ENCODE data around the gene MIDN. TPM values are rescaled to one million over a fixed set of nuclear protein-coding genes. Genes with fewer than 3 reads are reported as not detected.

MIDN gene
- total RNA-seq, 2 experiments from 2014 or later = 46.5 to 47.9 TPM

DNA sequence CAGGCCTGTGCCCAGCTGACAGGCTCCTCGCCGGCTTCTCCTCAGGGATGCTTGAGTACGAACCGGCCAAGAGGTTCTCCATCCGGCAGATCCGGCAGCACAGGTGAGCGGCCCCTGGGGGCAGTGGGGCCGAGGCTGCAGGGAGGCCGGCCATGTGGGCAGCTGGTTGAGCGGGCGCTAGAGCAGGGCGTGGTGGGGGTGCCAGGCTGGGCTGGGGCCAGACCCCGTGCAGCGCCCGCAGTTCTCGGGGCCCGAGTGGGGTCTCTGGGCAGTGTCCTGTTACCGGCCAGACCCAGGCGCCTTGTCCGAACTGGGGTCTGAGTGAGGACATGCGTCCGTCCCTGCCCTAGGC lies 26.5 kb upstream of the MIDN start:
- Mint-ChIP-seq H3K4me1 (peaks cover 2% of the 10 kb centered on the region), H3K27me3 (no peaks in the 10 kb centered on the region), H3K4me3 (no peak overlapping the region), H3K36me3 (ENCODE audit: low read depth) (no peaks in the 10 kb centered on the region), H3K27ac (no peak overlapping the region), H3K9me3 (ENCODE audit: low read depth) (no peaks in the 10 kb centered on the region)
- intact Hi-C loops (cut with DNase I, micrococcal nuclease) = no loop called here
- CTCF ChIA-PET = interaction anchor here (1.4 kb wide), 1 partner anchor 22 kb away, joined by 4 read pairs; no protein-coding TSS in a partner anchor
- POLR2A ChIA-PET = no interaction called here
- ATAC-seq = no peak
- DNase-seq = no peak

GRCh38 chr19:1222394-1222793 lies 26.0 kb upstream of the MIDN start:
- H3K4me1 Mint-ChIP-seq = no peaks in the 10 kb centered on the region
- CTCF ChIA-PET = interaction anchor here (1.0 to 1.6 kb wide), 3 partner anchors 9 to 22 kb away, joined by 3 to 6 read pairs (median 4); no protein-coding TSS in a partner anchor
- peaks cover 2% of the 10 kb centered on the region for H3K36me3 Mint-ChIP-seq (ENCODE audit: low read depth)
- no peak for ATAC-seq
- no peak overlapping the region for H3K4me3 Mint-ChIP-seq
- H3K27ac Mint-ChIP-seq = no peak overlapping the region
- intact Hi-C loops (cut with DNase I, micrococcal nuclease) = no loop called here
- no peaks in the 10 kb centered on the region for H3K27me3 Mint-ChIP-seq
- H3K9me3 Mint-ChIP-seq (ENCODE audit: low read depth) = no peaks in the 10 kb centered on the region
- POLR2A ChIA-PET = no interaction called here
- DNase-seq = no peak

- ChIA-PET POLR2A (no interaction called here), CTCF (interaction anchor here (1.0 to 1.6 kb wide), 4 partner anchors 9 to 22 kb away, joined by 3 to 6 read pairs (median 4); no protein-coding TSS in a partner anchor)
- ATAC-seq = peak; percentile 56
- Mint-ChIP-seq H3K27me3 (no peaks in the 10 kb centered on the region), H3K4me1 (no peaks in the 10 kb centered on the region), H3K36me3 (ENCODE audit: low read depth) (peaks cover 2% of the 10 kb centered on the region), H3K9me3 (ENCODE audit: low read depth) (no peaks in the 10 kb centered on the region), H3K27ac (no peak overlapping the region), H3K4me3 (no peak overlapping the region)
- intact Hi-C loops (cut with DNase I, micrococcal nuclease) = no loop called here
- DNase-seq = peak; percentile 69
These were observed 25.1 kb upstream of the MIDN start for GRCh38 chr19:1223018-1223855.

DNA sequence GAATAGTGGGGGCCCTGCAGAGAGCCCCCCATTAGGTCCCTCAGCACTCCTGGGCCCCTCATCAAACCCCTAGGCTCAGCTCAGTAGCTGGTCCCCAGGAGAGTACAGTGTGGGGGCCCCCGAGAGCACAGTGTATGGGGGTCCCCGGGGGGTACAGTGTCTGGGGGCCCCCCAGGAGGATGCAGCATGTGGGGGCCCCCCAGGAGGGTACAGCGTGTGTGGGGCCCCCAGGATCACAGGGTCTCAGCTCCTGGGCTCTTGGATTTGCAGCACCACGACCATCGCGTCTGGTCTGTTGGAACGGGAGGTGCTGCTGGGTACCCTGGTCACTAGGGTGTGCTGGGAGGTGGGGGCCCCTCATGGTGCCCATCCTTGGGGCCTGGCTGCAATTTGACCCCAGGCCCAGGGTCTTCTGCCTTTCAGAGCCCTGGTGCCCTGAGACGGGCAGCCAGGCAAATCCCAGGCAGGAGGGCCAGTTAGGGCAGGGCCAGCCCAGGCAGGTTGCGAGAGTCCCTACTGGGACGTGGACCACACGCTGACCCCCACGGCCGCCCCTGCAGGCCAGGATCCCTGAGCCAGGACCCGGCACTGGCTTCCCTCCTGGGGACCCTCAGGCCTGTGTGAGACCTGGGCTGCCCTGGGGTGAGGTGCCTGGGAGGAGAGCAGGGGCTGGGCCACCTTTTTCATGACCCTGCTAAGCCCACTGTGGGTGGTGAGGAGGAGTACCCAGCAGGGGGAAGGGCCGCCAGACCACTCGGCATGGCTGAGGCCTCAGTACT lies 24.1 kb upstream of the MIDN start:
- no peak for DNase-seq
- Mint-ChIP-seq H3K4me3 (no peak overlapping the region), H3K27ac (no peak overlapping the region), H3K9me3 (ENCODE audit: low read depth) (no peaks in the 10 kb centered on the region), H3K36me3 (ENCODE audit: low read depth) (peaks cover 2% of the 10 kb centered on the region), H3K27me3 (no peaks in the 10 kb centered on the region), H3K4me1 (no peaks in the 10 kb centered on the region)
- ChIA-PET CTCF (interaction anchor here (1.0 to 1.6 kb wide), 2 partner anchors 10 to 23 kb away, joined by 3 to 6 read pairs; no protein-coding TSS in a partner anchor), POLR2A (no interaction called here)
- intact Hi-C loops (cut with DNase I, micrococcal nuclease) = no loop called here
- ATAC-seq = no peak

GRCh38 chr19:1224847-1225246 lies 23.5 kb upstream of the MIDN start:
- ChIA-PET CTCF (interaction anchor here (1.0 kb wide), 1 partner anchor 42 kb away, joined by 3 read pairs; no protein-coding TSS in a partner anchor), POLR2A (no interaction called here)
- Mint-ChIP-seq H3K9me3 (ENCODE audit: low read depth) (no peaks in the 10 kb centered on the region), H3K4me1 (no peaks in the 10 kb centered on the region), H3K27ac (no peak overlapping the region), H3K27me3 (no peaks in the 10 kb centered on the region), H3K36me3 (ENCODE audit: low read depth) (peaks cover 2% of the 10 kb centered on the region), H3K4me3 (no peak overlapping the region)
- intact Hi-C loops (cut with DNase I, micrococcal nuclease) = no loop called here
- no peak for DNase-seq
- ATAC-seq = no peak

- Mint-ChIP-seq H3K4me1 (no peaks in the 10 kb centered on the region), H3K36me3 (ENCODE audit: low read depth) (peaks cover 2% of the 10 kb centered on the region), H3K27ac (no peak overlapping the region), H3K4me3 (no peak overlapping the region), H3K27me3 (no peaks in the 10 kb centered on the region), H3K9me3 (ENCODE audit: low read depth) (no peaks in the 10 kb centered on the region)
- POLR2A ChIA-PET = no interaction called here
- intact Hi-C loops (cut with DNase I, micrococcal nuclease) = no loop called here
- ATAC-seq (no peak), DNase-seq (no peak)
- CTCF ChIA-PET = interaction anchor here (0.6 to 1.0 kb wide), 2 partner anchors 41 to 278 kb away, joined by 3 read pairs; no protein-coding TSS in a partner anchor
These were observed 22.8 kb upstream of the MIDN start for GRCh38 chr19:1225440-1226226.

- no peak overlapping the region for H3K4me3 Mint-ChIP-seq
- no peaks in the 10 kb centered on the region for H3K4me1 Mint-ChIP-seq
- intact Hi-C loops (cut with DNase I, micrococcal nuclease) = no loop called here
- ChIA-PET POLR2A (no interaction called here), CTCF (interaction anchor here (0.6 kb wide), 1 partner anchor 278 kb away, joined by 3 read pairs; no protein-coding TSS in a partner anchor)
- H3K9me3 Mint-ChIP-seq (ENCODE audit: low read depth) = no peaks in the 10 kb centered on the region
- H3K27me3 Mint-ChIP-seq = no peaks in the 10 kb centered on the region
- peaks cover 2% of the 10 kb centered on the region for H3K36me3 Mint-ChIP-seq (ENCODE audit: low read depth)
- no peak for DNase-seq
- no peak for ATAC-seq
- H3K27ac Mint-ChIP-seq = no peak overlapping the region
These were observed 22.2 kb upstream of the MIDN start for GRCh38 chr19:1226227-1226518.

DNA sequence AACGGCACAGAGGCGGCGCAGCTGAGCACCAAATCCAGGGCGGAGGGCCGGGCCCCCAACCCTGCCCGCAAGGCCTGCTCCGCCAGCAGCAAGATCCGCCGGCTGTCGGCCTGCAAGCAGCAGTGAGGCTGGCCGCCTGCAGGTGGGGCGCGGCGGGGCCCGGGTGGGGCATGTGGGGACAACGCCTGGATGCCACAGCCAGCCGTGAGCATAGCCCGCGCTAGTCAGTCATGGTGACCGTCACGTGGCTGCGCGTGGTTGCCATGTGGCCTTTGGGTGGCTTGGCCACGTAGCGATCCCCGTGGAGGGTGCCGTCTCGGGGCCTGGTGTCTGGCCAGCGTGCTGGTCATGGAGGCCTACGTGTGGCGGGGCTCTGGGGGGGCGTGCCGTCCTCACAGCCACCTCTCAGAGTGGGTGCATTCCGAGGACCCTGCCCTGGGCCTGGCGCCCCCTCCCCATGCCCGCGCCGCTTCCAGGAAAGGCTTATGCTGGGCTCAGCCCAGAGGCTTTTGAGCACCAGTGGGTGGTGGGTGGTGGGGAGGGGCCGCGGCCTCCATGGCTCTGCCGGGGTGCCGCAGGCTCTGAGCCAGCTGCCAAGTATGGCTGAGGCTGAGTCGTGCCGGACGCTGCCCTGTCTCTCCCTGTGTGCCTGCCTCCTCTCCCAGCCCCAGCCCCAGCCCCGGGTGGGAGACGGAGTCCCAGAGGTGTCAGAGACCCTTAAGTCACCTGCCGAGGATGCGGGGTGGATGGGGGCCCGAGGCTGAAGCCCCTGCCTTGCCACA lies 21.7 kb upstream of the MIDN start:
- Mint-ChIP-seq H3K27me3 (no peaks in the 10 kb centered on the region), H3K9me3 (ENCODE audit: low read depth) (no peaks in the 10 kb centered on the region), H3K27ac (no peak overlapping the region), H3K4me3 (no peak overlapping the region), H3K4me1 (no peaks in the 10 kb centered on the region), H3K36me3 (ENCODE audit: low read depth) (peaks cover 2% of the 10 kb centered on the region)
- ATAC-seq (no peak), DNase-seq (no peak)
- CTCF ChIA-PET = no interaction called here
- intact Hi-C loops (cut with DNase I, micrococcal nuclease) = no loop called here
- POLR2A ChIA-PET = no interaction called here

DNA sequence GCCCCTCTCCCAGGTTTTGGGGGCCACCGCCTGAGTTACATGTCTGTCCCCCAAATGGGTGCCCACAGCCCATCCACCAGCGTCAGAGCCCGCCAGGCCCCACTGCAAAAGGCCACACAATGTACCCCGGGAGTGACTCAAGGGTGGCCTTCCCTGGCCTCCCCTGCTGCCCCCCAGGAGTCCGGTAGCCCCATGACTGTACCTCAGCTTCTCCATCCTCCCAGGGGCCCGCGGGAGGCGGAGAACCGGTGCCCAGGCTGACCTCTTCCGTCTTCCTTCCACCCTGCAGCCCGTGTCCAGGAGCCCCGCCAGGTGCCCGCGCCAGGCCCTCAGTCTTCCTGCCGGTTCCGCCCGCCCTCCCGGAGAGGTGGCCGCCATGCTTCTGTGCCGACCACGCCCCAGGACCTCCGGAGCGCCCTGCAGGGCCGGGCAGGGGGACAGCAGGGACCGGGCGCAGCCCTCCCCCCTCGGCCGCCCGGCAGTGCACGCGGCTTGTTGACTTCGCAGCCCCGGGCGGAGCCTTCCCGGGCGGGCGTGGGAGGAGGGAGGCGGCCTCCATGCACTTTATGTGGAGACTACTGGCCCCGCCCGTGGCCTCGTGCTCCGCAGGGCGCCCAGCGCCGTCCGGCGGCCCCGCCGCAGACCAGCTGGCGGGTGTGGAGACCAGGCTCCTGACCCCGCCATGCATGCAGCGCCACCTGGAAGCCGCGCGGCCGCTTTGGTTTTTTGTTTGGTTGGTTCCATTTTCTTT lies 20.9 kb upstream of the MIDN start:
- Mint-ChIP-seq H3K27ac (no peak overlapping the region), H3K9me3 (ENCODE audit: low read depth) (no peaks in the 10 kb centered on the region), H3K4me1 (peaks cover 2% of the 10 kb centered on the region), H3K4me3 (no peak overlapping the region), H3K27me3 (no peaks in the 10 kb centered on the region), H3K36me3 (ENCODE audit: low read depth) (peaks cover 2% of the 10 kb centered on the region)
- no peak for DNase-seq
- CTCF ChIA-PET = no interaction called here
- intact Hi-C loops (cut with DNase I, micrococcal nuclease) = no loop called here
- ATAC-seq = no peak
- POLR2A ChIA-PET = no interaction called here

GRCh38 chr19:1228161-1228957 lies 20.0 kb upstream of the MIDN start:
- POLR2A ChIA-PET = no interaction called here
- CTCF ChIA-PET = no interaction called here
- no peak overlapping the region for H3K4me3 Mint-ChIP-seq
- H3K27ac Mint-ChIP-seq = no peak overlapping the region
- ATAC-seq (no peak), DNase-seq (no peak)
- peaks cover 3% of the 10 kb centered on the region for H3K4me1 Mint-ChIP-seq
- H3K27me3 Mint-ChIP-seq = no peaks in the 10 kb centered on the region
- no peaks in the 10 kb centered on the region for H3K9me3 Mint-ChIP-seq (ENCODE audit: low read depth)
- H3K36me3 Mint-ChIP-seq (ENCODE audit: low read depth) = peaks cover 2% of the 10 kb centered on the region
- intact Hi-C loops (cut with DNase I, micrococcal nuclease) = no loop called here
